H9 (cell line): ENCODE measurements around the gene CLDN22. TPM values are rescaled to one million over a fixed set of nuclear protein-coding genes. Genes with fewer than 3 reads are reported as not detected.

Experiments
- DNase-seq: peaks from one replicate; pipeline ENCODE4 v3.0.0-alpha.2; 2017
- H2AFZ ChIP-seq: one replicate; pipeline ENCODE4 v1.6.1; 2013; ENCODE audit warnings: mild to moderate bottlenecking, low read length, control low read depth, moderate library complexity
- H2AK5ac ChIP-seq: 2 replicates; pipeline ENCODE4 v1.6.1; 2013; ENCODE audit warnings: low read length, control low read depth, mixed read lengths; ENCODE audit not compliant: insufficient read length
- H2BK120ac ChIP-seq: one replicate; pipeline ENCODE4 v1.6.1; 2013; ENCODE audit warnings: low read depth, mild to moderate bottlenecking, low read length, control low read depth, inconsistent platforms; ENCODE audit not compliant: poor library complexity, severe bottlenecking
- H2BK12ac ChIP-seq: 2 replicates; pipeline ENCODE4 v1.6.1; 2013; ENCODE audit warnings: low read length, control low read depth, mixed read lengths, low read depth; ENCODE audit not compliant: insufficient read length
- H2BK15ac ChIP-seq: 2 replicates; pipeline ENCODE4 v1.6.1; 2013; ENCODE audit warnings: low read depth, low read length, control low read depth
- H2BK20ac ChIP-seq: one replicate; pipeline ENCODE4 v1.6.1; 2013; ENCODE audit warnings: low read depth, mild to moderate bottlenecking, low read length, control low read depth, inconsistent platforms; ENCODE audit not compliant: poor library complexity, severe bottlenecking
- H2BK5ac ChIP-seq: 2 replicates; pipeline ENCODE4 v1.6.1; 2013; ENCODE audit warnings: low read length, control low read depth, mixed read lengths; ENCODE audit not compliant: insufficient read length
- H3K14ac ChIP-seq: 2 replicates; pipeline ENCODE4 v1.6.1; 2013; ENCODE audit warnings: low read length, control low read depth; ENCODE audit not compliant: insufficient read depth
- H3K18ac ChIP-seq: 2 replicates; pipeline ENCODE4 v1.6.1; 2013; ENCODE audit warnings: low read depth, mild to moderate bottlenecking, mixed read lengths, low read length, control low read depth; ENCODE audit not compliant: insufficient read length
- H3K23ac ChIP-seq: 2 replicates; pipeline ENCODE4 v1.6.1; 2013; ENCODE audit warnings: low read length, control low read depth, mixed read lengths, low read depth; ENCODE audit not compliant: insufficient read length
- H3K23me2 ChIP-seq: 2 replicates; pipeline ENCODE4 v1.6.1; 2013; ENCODE audit warnings: low read depth, mild to moderate bottlenecking, mixed read lengths, low read length, control low read depth; ENCODE audit not compliant: insufficient read length, poor library complexity, severe bottlenecking
- H3K27ac ChIP-seq: 2 replicates; pipeline ENCODE4 v1.5.1; 2013; ENCODE audit warnings: low read length, control low read depth, mixed read lengths, low read depth; ENCODE audit not compliant: insufficient read length
- H3K27me3 ChIP-seq: 2 replicates; pipeline ENCODE4 v1.6.1; 2013; ENCODE audit warnings: low read length, control low read depth, inconsistent platforms; ENCODE audit not compliant: insufficient read depth
- H3K4ac ChIP-seq: 2 replicates; pipeline ENCODE4 v1.6.1; 2013; ENCODE audit warnings: low read depth, mild to moderate bottlenecking, control low read depth, inconsistent platforms, low read length, moderate library complexity
- H3K4me1 ChIP-seq: 2 replicates; pipeline ENCODE4 v1.6.1; 2013; ENCODE audit warnings: low read length, control low read depth, inconsistent platforms; ENCODE audit not compliant: insufficient read depth
- H3K4me2 ChIP-seq: 2 replicates; pipeline ENCODE4 v1.6.1; 2013; ENCODE audit warnings: low read length, control low read depth, mixed read lengths; ENCODE audit not compliant: insufficient read length, insufficient read depth
- H3K56ac ChIP-seq: 2 replicates; pipeline ENCODE4 v1.6.1; 2013; ENCODE audit warnings: low read depth, mild to moderate bottlenecking, mixed read lengths, low read length, control low read depth; ENCODE audit not compliant: insufficient read length
- H3K79me1 ChIP-seq: 2 replicates; pipeline ENCODE4 v1.6.1; 2013; ENCODE audit warnings: low read depth, mild to moderate bottlenecking, moderate library complexity, low read length, control low read depth, inconsistent platforms; ENCODE audit not compliant: insufficient read depth, poor library complexity, severe bottlenecking
- H3K79me2 ChIP-seq: 2 replicates; pipeline ENCODE4 v1.6.1; 2013; ENCODE audit warnings: low read length, control low read depth, inconsistent platforms; ENCODE audit not compliant: insufficient read depth
- H3K9ac ChIP-seq: 2 replicates; pipeline ENCODE4 v1.6.1; 2013; ENCODE audit warnings: low read length, control low read depth, mixed read lengths; ENCODE audit not compliant: insufficient read length; ENCODE audit errors: extremely low read depth
- H3K9me3 ChIP-seq: one replicate; pipeline ENCODE4 v1.6.1; 2013; ENCODE audit warnings: low read depth, low read length, inconsistent platforms; ENCODE audit not compliant: control insufficient read depth
- H3T11ph ChIP-seq: one replicate; pipeline ENCODE4 v1.6.1; 2013; ENCODE audit warnings: mild to moderate bottlenecking, low read length, control low read depth, inconsistent platforms
- H4K20me1 ChIP-seq: one replicate; pipeline ENCODE4 v1.6.1; 2013; ENCODE audit not compliant: control insufficient read depth, insufficient read length, insufficient read depth
- H4K5ac ChIP-seq: 2 replicates; pipeline ENCODE4 v1.6.1; 2013; ENCODE audit warnings: low read depth, mild to moderate bottlenecking, mixed read lengths, low read length, control low read depth; ENCODE audit not compliant: insufficient read length
- H4K8ac ChIP-seq: replicated peaks from 2 replicates; pipeline ENCODE4 v1.6.1; 2013; ENCODE audit warnings: low read length, control low read depth, mixed read lengths, low read depth; ENCODE audit not compliant: insufficient read length
- H4K91ac ChIP-seq: 2 replicates; pipeline ENCODE4 v1.6.1; 2013; ENCODE audit warnings: low read depth, mild to moderate bottlenecking, moderate library complexity, mixed read lengths, low read length, control low read depth; ENCODE audit not compliant: insufficient read length
- H3K27ac Mint-ChIP-seq, 3 experiments: 2 replicates in 2 of 3; 3 replicates in 1 of 3; pipeline ENCODE4 v1.8.0; 2020 to 2021; ENCODE audit warnings: mixed read lengths in 3 of 3, mild to moderate bottlenecking in 1 of 3, moderate library complexity in 1 of 3
- H3K27me3 Mint-ChIP-seq: 2 replicates; pipeline ENCODE4 v1.8.0; 2021; ENCODE audit warnings: low read depth, mild to moderate bottlenecking, moderate library complexity, mixed read lengths
- H3K36me3 Mint-ChIP-seq, 3 experiments: 2 replicates in 2 of 3; 3 replicates in 1 of 3; pipeline ENCODE4 v1.8.0; 2020 to 2021; ENCODE audit warnings: low read depth in 3 of 3, mixed read lengths in 3 of 3; ENCODE audit not compliant: insufficient read depth in 1 of 3
- H3K4me1 Mint-ChIP-seq, 2 experiments: 2 replicates each; pipeline ENCODE4 v1.8.0; 2020; ENCODE audit warnings: mixed read lengths in 2 of 2
- H3K4me3 Mint-ChIP-seq, 2 experiments: 2 replicates in 1 of 2; 3 replicates in 1 of 2; pipeline ENCODE4 v1.8.0; 2020 to 2021; ENCODE audit warnings: mild to moderate bottlenecking in 2 of 2, mixed read lengths in 2 of 2, moderate library complexity in 1 of 2
- H3K9me3 Mint-ChIP-seq, 2 experiments: 2 replicates in 1 of 2; 3 replicates in 1 of 2; pipeline ENCODE4 v1.8.0; 2020; ENCODE audit warnings: mild to moderate bottlenecking in 2 of 2, mixed read lengths in 2 of 2, moderate library complexity in 1 of 2
- CTCF ChIP-seq: fragments of 200-600 bp; sonication (generic); conservative IDR thresholded peaks from 3 replicates; pipeline ENCODE4 v1.8.0; 2021; ENCODE audit warnings: antibody characterized with exemption, mild to moderate bottlenecking
- WGBS: extraction: QIAGEN DNeasy Blood & Tissue Kit; methylation state at CpG from one replicate; pipeline ENCODE4 v1.1.7; 2013; ENCODE audit warnings: missing lambda C conversion rate, low lambda C conversion rate, mixed read lengths; ENCODE audit not compliant: insufficient read length; ENCODE audit errors: extremely low coverage; 5-methylcytosine and 5-hydroxymethylcytosine counted together
- total RNA-seq: library from RNA; stranded (reverse); gene quantifications from 2 replicates; pipeline ENCODE4 v1.2.1, GENCODE V29; 2021

Gene CLDN22
- total RNA-seq, 1 experiment from 2014 or later: not detected

DNA sequence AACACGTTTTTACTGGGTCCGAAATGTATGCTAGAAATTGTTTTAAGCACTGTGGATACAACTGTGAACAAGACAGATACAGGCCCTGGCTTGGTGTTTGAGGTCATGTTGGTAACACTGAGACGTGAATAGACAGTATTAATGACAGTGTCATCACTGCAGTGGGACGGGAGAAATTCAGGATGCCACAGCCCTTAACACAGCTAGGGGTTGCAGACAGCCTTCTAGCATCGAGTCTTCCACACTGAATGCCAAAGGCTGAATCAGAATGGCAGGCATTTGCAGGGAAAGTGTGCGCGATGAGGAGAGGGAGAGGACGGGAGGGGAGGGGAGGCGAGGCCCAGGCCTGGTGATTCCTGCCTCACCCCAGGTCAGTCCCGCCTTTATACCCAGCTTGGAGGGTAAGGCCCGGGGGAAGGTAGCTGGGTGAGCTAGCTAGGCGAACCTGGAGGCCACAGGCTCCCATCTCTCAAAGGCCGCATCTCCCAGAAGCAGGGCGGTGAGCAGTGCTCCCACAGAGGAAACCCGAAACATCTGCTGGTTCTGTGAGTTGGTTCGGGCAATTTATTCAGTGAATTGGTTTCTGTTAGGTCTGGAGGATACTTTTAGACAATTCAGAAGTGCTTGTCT is 46.2 kb upstream of the CLDN22 start:
- no CpG with 5 or more reads among the region's 16 CpGs for WGBS
- no peak overlapping the region for H2AFZ ChIP-seq

More for the DNA sequence above, 46.2 kb upstream of the CLDN22 start:
- Histone ChIP-seq H3K23ac (no peak overlapping the region), H3K23me2 (no peaks in the 10 kb centered on the region), H3K79me1 (no peaks in the 10 kb centered on the region), H2BK12ac (no peak overlapping the region), H3K18ac (no peak overlapping the region), H2BK120ac (no peak overlapping the region), H3K56ac (no peak overlapping the region), H3K9me3 (no peaks in the 10 kb centered on the region), H4K8ac (no peak overlapping the region), H2BK15ac (no peak overlapping the region), H3T11ph (no peak overlapping the region), H2BK5ac (no peak overlapping the region), H3K4me1 (no peaks in the 10 kb centered on the region), H2AK5ac (no peak overlapping the region), H3K79me2 (no peaks in the 10 kb centered on the region), H4K91ac (no peak overlapping the region), H3K9ac (no peak overlapping the region), H3K4ac (no peak overlapping the region), H3K27me3 (no peaks in the 10 kb centered on the region), H3K27ac (no peak overlapping the region), H4K20me1 (no peaks in the 10 kb centered on the region), H3K4me2 (no peak overlapping the region), H3K14ac (no peak overlapping the region; the same call in 1 of the 2 replicates), H4K5ac (no peak overlapping the region), H2BK20ac (no peak overlapping the region)
- Mint-ChIP-seq H3K36me3 (no peaks in the 10 kb centered on the region), H3K4me1 (peaks cover 13 to 14% of the 10 kb centered on the region in 2 experiments), H3K4me3 (no peak overlapping the region), H3K27me3 (no peaks in the 10 kb centered on the region; the same call in 1 of the 2 replicates), H3K9me3 (no peaks in the 10 kb centered on the region), H3K27ac (no peak overlapping the region)
- TF ChIP-seq CTCF: no peak
- DNase-seq: no peak
